ENCODE results near the gene MSRB3. TPM values are rescaled to one million over a fixed set of nuclear protein-coding genes. Genes with fewer than 3 reads are reported as not detected.
"Not testable (repeated sequence)": the region's sequence is repeated elsewhere in the genome, so short reads cannot be mapped to it uniquely, and the experiment has no call there.

Gene MSRB3
- total RNA-seq, 1 donor from 2014 or later = 1.6 TPM

GRCh38 chr12:65308006-65308405 is 29.5 kb downstream of the MSRB3 start:
- no peak for TF ChIP-seq CTCF (IDR thresholded peaks at IDR 0.05; ENCODE audit: insufficient read depth, low read length, severe bottlenecking)
- DNase-seq (ENCODE audit: low read depth) = peak; percentile 7

DNA sequence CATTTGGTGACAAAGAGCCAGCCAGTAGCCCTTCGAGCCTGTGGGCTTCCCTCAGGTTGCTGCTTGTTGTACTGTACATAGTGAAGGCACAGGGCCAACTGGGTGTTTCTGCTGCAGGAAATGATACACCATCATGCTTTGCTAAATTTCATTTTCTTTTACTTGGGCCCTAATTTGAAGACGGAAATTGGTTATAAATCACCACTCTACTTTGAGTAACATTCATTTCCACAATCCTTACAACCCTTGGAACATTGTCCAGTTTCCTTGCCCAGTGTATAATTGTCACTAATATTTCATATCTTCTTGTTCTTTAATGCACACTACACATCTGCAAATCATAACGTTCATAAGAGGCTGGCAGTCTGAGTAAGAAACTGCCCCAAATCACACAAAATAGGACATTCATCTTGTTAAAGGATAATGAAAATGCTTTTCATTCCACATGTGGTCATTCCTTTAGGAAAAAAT is 30.2 kb downstream of the MSRB3 start:
- FAIRE-seq = no peak
- no peaks in the 10 kb centered on the region for H3K36me3 ChIP-seq (ENCODE audit: control insufficient read depth, insufficient read depth, low read length)

More at GRCh38 chr12:65308006-65308405, 29.5 kb downstream of the MSRB3 start:
- Histone ChIP-seq H3K4me3 (ENCODE audit: low read depth, low read length) (no peak overlapping the region), H3K36me3 (ENCODE audit: control insufficient read depth, insufficient read depth, low read length) (no peaks in the 10 kb centered on the region), H3K27me3 (ENCODE audit: control insufficient read depth, insufficient read depth, low read length) (no peaks in the 10 kb centered on the region)
- no peak for FAIRE-seq

DNA sequence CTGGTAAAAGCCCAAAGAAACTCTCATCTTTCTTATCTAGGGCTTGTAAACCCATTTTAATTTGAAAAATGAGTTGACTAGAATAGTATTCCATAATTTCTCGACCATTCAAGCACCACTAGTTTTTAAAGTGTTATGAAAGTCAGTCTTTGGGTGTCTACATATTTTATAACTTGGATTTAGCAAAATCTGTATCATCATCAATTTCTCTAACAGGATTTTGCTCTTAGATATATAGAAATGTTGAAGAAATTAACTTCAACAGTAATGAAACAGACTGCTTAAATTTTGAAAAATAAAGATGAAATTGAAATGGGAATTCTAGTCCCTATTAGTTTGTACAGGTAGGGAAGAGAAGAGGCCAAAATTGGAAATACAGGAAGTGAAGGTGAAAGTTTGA is 32.8 kb downstream of the MSRB3 start:
- Histone ChIP-seq H3K27me3 (ENCODE audit: control insufficient read depth, insufficient read depth, low read length) (no peaks in the 10 kb centered on the region), H3K36me3 (ENCODE audit: control insufficient read depth, insufficient read depth, low read length) (no peaks in the 10 kb centered on the region), H3K4me3 (ENCODE audit: low read depth, low read length) (no peak overlapping the region)
- FAIRE-seq = no peak
- DNase-seq (ENCODE audit: low read depth) = no peak
- no peak for TF ChIP-seq CTCF (IDR thresholded peaks at IDR 0.05; ENCODE audit: insufficient read depth, low read length, severe bottlenecking)

More for the DNA sequence above, 30.2 kb downstream of the MSRB3 start:
- no peak overlapping the region for H3K4me3 ChIP-seq (ENCODE audit: low read depth, low read length)
- H3K27me3 ChIP-seq (ENCODE audit: control insufficient read depth, insufficient read depth, low read length) = no peaks in the 10 kb centered on the region
- TF ChIP-seq CTCF (IDR thresholded peaks at IDR 0.05; ENCODE audit: insufficient read depth, low read length, severe bottlenecking) = no peak
- DNase-seq (ENCODE audit: low read depth) = peak; percentile 54

- no peak overlapping the region for H3K4me3 ChIP-seq (ENCODE audit: low read depth, low read length)
- no peak for FAIRE-seq
- TF ChIP-seq CTCF (IDR thresholded peaks at IDR 0.05; ENCODE audit: insufficient read depth, low read length, severe bottlenecking) = no peak
- peak; percentile 53 for DNase-seq (ENCODE audit: low read depth)
- H3K36me3 ChIP-seq (ENCODE audit: control insufficient read depth, insufficient read depth, low read length) = no peaks in the 10 kb centered on the region
- no peaks in the 10 kb centered on the region for H3K27me3 ChIP-seq (ENCODE audit: control insufficient read depth, insufficient read depth, low read length)
Observed at GRCh38 chr12:65313719-65314317, 35.3 kb downstream of the MSRB3 start.

DNA sequence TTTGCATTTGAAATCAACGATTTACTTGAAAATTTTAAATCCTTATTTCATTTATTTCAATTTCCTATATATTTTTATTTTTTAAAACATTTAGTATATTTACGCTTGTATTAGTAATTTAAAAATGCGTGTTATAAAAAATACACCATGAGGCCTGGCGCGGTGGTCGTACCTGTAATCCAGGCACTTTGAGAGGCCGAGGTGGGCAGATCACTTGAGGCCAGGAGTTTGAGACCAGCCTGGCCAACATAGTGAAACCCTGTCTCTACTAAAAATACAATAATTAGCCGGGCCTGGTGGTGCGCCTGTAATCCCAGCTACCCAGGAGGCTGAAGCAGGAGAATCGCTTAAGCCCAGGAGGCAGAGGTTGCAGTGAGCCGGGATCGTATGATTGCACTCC is 36.8 kb downstream of the MSRB3 start:
- H3K36me3 ChIP-seq (ENCODE audit: control insufficient read depth, insufficient read depth, low read length); H3K4me3 ChIP-seq (ENCODE audit: low read depth, low read length); FAIRE-seq; H3K27me3 ChIP-seq (ENCODE audit: control insufficient read depth, insufficient read depth, low read length); DNase-seq (ENCODE audit: low read depth): not testable (repeated sequence)

- TF ChIP-seq CTCF (IDR thresholded peaks at IDR 0.05; ENCODE audit: insufficient read depth, low read length, severe bottlenecking) = no peak
- FAIRE-seq (no peak), DNase-seq (ENCODE audit: low read depth) (no peak)
Observed at GRCh38 chr12:65318186-65318685, 39.8 kb downstream of the MSRB3 start.

More at GRCh38 chr12:65318186-65318685, 39.8 kb downstream of the MSRB3 start:
- Histone ChIP-seq H3K4me3 (ENCODE audit: low read depth, low read length) (no peak overlapping the region), H3K27me3 (ENCODE audit: control insufficient read depth, insufficient read depth, low read length) (no peaks in the 10 kb centered on the region), H3K36me3 (ENCODE audit: control insufficient read depth, insufficient read depth, low read length) (no peaks in the 10 kb centered on the region)
